ENCODE measurements around the gene FUS.
"Not testable (repeated sequence)": the region's sequence is repeated elsewhere in the genome, so short reads cannot be mapped to it uniquely, and the experiment has no call there.

FUS gene

GRCh38 chr16:31186176-31186575 is 6.2 kb downstream of the FUS start:
- DNase-seq (ENCODE audit: low read depth in 2 of 2, low spot score in 1 of 2): no peak

DNA sequence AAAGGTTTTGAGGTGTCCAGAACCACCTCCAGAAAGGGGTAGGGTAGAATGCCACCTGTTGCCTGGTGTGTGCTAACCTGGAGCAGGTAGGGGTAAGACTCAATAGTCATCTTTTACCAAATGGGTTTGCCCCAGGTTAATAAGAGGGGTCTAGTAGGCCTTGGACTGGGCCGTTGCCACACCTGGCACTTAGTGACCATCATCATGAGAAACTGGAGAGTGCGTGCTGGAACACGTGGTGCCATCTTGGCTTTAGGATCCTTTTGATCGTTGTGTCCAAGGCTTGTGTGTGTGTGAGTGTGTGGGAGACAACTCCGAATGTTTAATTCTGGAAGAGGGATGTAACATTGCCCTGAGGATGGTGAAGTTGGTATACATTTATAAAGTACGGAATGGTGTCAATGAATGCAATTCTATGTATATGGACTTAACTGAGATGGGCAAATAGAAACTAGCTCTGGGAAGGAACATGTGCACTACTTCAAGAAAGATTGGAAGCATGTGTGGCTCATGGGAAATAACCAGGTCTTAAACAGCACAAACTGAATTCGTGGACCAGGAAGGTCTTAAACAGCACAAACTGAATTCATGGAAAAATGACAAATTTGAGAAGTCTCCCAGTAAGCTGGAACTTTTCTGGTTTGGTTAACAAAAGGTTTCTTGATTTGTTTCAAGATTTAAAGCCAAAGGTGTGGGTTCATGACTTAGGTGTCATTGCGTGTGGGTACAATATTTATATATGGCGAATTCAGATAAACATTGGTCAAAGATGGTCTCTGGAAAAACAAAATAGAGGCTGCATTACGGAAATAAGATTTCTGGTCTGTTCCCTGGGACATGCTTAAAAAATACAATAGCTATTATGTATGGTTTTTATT is 7.2 kb downstream of the FUS start:
- DNase-seq (ENCODE audit: low read depth in 2 of 2, low spot score in 1 of 2): no peak

DNA sequence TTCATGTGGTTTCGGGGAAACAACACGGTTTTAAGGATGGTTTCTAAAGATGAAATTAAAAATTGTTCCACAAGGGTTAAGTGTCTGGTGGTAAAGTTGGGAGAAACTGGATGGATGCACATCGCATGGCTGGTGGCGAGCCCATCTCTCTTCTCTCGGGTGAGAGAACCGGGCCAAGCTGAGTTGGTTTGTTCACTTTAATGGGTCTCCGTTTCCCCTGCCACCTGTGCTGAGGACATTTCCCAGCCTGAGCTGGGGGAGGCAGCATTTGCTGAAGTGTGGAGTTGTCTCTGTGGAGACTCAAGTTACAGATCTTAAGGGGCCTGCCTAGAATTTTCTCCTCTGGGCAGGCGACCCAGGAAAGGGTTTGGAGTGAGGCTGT is 7.9 kb downstream of the FUS start:
- no peak for DNase-seq (ENCODE audit: low read depth in 2 of 2, low spot score in 1 of 2)

GRCh38 chr16:31188450-31189411 is 8.8 kb downstream of the FUS start:
- no peak for DNase-seq (ENCODE audit: low read depth in 2 of 2, low spot score in 1 of 2)

DNA sequence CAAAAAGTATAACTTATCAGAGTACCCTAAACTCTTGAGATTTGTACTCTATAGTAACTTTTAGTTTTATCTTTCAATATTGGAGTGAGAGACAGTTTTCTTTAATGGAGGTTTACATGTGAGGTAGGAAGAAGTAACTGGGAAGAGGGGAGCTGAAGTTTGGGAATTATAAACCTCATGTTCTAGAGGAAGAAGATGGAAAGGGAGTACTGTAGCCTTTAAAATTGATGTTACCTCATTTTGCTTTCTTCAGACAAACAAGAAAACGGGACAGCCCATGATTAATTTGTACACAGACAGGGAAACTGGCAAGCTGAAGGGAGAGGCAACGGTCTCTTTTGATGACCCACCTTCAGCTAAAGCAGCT is 9.5 kb downstream of the FUS start:
- DNase-seq (ENCODE audit: low read depth in 2 of 2, low spot score in 1 of 2): no peak

DNA sequence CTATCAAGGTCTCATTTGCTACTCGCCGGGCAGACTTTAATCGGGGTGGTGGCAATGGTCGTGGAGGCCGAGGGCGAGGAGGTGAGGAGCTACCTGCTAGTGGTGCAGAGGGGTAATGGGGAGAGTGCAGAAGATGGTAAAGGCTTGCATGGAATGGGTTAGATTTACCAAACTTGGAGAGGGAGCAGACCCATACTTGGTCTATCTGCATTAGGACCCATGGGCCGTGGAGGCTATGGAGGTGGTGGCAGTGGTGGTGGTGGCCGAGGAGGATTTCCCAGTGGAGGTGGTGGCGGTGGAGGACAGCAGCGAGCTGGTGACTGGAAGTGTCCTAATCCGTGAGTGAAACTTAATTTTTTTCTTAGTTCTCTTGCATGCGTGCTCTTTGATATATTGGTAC is 10.1 kb downstream of the FUS start:
- no peak for DNase-seq (ENCODE audit: low read depth in 2 of 2, low spot score in 1 of 2)

DNA sequence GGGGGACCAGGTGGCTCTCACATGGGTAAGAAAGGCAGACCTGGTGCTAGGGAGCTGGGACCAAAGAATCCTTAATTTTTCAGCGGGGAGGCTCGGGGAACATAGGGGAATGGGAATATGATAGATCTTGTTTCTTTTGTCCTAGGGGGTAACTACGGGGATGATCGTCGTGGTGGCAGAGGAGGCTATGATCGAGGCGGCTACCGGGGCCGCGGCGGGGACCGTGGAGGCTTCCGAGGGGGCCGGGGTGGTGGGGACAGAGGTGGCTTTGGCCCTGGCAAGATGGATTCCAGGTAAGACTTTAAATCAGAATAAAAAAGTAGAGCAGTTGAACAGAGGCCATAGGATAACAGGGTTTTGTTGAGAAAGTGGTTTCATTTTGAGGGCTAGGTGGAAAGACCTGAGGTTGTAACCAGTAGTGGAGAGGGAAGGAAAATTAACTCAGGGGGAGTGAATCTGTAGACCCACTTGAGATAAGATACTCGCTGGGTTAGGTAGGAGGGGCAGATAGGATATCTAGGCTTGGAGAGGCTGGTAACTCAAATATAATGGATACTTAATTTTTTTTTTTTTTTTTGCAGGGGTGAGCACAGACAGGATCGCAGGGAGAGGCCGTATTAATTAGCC is 11.0 kb downstream of the FUS start:
- no peak for DNase-seq (ENCODE audit: low read depth in 2 of 2, low spot score in 1 of 2)

GRCh38 chr16:31191697-31192428 is 11.9 kb downstream of the FUS start:
- no peak for DNase-seq (ENCODE audit: low read depth in 2 of 2, low spot score in 1 of 2)

GRCh38 chr16:31192856-31193642 is 13.1 kb downstream of the FUS start:
- no peak for DNase-seq (ENCODE audit: low read depth in 2 of 2, low spot score in 1 of 2)

DNA sequence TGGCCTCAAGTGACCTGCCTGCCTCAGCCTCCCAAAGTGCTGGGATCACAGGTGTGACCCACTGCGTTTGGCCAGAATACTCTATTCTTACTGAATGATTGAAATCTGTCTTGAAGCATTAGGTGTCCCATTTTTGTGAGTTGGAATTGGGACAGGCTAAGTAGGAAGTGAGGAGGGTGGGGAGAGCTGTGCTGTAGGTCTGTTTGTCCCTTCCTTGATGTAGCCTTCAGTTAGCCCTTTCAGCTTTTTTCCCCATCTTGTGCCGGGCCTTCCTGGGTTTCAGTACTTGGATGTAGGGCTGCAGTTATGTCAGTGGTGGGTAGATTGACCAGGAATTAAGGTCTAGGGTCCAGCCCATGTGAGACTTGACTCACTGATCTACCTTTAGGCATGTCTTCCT is 13.9 kb downstream of the FUS start:
- no peak for DNase-seq (ENCODE audit: low read depth in 2 of 2, low spot score in 1 of 2)

DNA sequence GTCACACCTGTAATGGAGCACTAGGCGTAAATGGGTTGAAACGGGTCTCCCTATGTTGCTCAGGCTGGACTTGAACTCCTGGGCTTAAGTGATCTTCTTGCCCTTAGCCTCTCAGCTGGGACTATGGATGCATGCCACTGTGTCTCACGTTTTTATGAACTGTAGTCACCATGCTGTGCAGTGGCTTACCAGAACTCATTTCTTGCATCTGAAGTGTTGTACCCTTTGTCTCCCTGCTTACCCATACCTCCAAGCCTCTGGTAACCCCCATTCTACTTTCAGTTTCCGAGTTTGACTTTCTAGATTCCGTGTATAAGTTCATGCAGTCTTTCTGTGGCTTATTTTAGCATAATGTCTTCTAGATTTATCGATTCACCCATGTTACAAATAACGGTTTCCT is 15.0 kb downstream of the FUS start:
- no peak for DNase-seq (ENCODE audit: low read depth in 2 of 2, low spot score in 1 of 2)

DNA sequence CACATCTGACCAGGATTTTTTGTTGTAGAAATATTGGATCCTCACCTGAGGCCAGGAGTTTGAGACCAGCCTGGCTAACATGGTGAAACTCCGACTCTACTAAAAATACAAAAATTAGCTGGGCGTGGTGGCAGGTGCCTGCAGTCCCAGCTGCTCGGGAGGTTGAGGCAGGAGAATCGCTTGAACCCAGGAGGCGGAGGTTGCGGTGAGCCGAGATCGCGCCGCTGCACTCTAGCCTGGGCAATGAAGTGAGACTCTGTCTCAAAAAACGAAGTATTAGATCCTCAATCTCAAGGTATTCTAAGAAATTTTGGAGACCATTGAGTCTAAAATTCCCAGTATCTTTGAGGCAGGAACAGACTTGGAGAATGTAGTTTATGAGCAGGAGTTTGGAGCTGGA is 15.9 kb downstream of the FUS start:
- DNase-seq (ENCODE audit: low read depth in 2 of 2, low spot score in 1 of 2): not testable (repeated sequence)

- DNase-seq (ENCODE audit: low read depth in 2 of 2, low spot score in 1 of 2): no peak
These were observed 16.6 kb downstream of the FUS start for GRCh38 chr16:31196324-31197088.

GRCh38 chr16:31198207-31198882 is 18.4 kb downstream of the FUS start:
- DNase-seq (ENCODE audit: low read depth in 2 of 2, low spot score in 1 of 2): no peak

DNA sequence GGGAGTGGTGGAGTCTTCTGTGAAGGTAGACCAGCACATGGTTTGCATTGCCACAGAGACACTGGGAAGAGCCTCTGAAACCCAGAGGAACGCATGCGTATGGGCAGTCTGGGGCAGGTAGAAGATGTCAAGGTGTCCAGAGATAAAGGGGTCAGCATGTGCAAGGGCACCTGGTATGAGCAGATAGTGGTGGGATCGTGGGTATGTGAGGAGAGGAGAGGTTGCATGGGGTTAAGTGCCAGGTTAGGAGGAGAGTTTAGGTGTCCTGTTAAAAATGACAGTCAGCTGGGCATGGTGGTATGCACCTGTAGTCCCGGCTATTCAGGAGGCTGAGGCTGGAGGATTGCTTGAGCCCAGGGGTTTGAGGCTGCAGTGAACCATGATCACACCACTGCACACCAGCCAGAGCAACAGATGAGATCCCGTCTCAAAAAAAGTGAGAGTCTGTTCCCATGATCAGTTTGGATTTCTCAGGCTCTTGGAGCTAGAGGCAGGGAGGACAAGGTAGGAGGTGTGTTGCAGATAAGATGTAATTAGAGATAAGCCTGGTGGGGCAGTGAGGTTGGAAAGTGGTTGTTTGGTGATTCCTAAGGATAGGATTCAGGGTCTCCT is 19.6 kb downstream of the FUS start:
- no peak for DNase-seq (ENCODE audit: low read depth in 2 of 2, low spot score in 1 of 2)

GRCh38 chr16:31200111-31200510 is 20.2 kb downstream of the FUS start:
- not testable (repeated sequence) for DNase-seq (ENCODE audit: low read depth in 2 of 2, low spot score in 1 of 2)

GRCh38 chr16:31200821-31201568 is 21.1 kb downstream of the FUS start:
- DNase-seq (ENCODE audit: low read depth in 2 of 2, low spot score in 1 of 2): no peak
